SHP77 treated with DMSO at 0.1 percent for 48 hours (cell line): ENCODE data around the gene IL1RAPL2.
A peak's percentile ranks its signal among the peaks of the same experiment; 100 is the strongest.
"Not testable (repeated sequence)": the region's sequence is repeated elsewhere in the genome, so short reads cannot be mapped to it uniquely, and the experiment has no call there.

Experiments used
- DNase-seq: peaks from one replicate; lab custom pipeline; 2025; lab: John Stamatoyannopoulos, UW

The IL1RAPL2 gene

DNA sequence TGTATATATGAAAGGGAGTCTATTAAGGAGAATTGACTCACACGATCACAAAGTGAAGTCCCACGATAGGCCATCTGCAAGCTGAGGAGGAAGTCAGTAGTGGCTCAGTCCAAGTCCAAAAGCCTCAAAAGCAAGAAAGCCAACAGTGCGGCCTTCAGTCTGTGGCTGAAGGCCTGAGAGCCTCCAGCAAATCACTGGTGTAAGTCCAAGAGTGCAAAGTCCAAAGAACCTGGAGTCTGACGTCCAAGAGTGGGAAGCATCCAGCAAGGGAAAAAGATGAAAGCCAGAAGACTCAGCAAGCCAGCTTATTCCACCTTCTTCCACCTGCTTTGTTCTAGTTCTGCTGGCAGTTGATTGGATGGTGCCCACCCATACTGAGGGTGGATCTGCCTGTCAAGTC, 104.1 kb downstream of the IL1RAPL2 start:
- no peak for DNase-seq

DNA sequence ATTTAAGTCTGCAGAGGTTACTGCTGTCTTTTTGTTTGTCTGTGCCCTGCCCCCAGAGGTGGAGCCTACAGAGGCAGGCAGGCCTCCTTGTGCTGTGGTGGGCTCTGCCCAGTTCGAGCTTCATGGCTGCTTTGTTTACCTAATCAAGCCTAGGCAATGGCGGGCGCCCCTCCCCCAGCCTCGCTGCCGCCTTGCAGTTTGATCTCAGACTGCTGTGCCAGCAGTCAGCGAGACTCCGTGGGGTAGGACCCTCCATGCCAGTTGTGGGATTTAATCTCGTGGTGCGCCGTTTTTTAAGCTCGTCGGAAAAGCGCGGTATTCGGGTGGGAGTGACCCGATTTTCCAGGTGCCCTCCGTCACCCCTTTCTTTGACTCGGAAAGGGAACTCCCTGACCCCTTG, 111.5 kb downstream of the IL1RAPL2 start:
- DNase-seq = not testable (repeated sequence)

DNA sequence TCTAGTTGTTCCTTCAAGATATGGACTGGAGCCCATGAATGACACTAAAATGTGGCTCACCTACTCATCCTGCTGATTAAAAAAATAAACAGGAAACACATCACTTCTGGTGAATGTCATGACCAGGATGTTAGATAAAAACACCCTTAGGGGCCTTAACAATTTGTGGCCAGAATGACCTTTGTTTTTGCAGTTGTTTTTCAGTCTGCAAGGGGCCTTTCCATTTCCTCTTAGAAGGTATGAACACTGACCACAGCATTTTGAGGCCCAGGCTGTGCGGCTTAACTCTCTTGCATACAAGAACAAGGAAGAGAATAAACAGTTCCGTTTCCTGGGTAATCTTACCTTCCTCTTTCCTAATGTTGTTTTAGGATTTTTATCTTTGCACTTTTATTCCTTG, 113.2 kb downstream of the IL1RAPL2 start:
- DNase-seq = no peak

DNA sequence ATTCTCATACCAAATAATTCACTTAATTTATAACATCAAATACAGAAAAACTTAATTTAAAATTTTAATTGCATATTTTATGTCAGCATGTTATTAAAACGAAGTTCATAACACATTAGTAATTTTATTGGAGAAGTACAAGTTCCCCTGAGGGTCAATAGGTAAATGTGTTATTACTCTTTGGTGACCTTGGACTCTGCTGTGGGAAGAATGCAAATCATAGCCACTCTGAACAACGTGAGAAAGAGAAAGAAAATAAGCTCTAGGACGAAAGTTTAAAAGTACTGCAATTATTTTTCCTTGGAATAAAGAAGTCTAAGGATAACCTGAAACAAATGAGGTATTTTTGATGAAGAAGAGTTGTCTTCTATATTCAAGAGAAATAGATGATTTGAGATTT, 115.2 kb downstream of the IL1RAPL2 start:
- no peak for DNase-seq

DNA sequence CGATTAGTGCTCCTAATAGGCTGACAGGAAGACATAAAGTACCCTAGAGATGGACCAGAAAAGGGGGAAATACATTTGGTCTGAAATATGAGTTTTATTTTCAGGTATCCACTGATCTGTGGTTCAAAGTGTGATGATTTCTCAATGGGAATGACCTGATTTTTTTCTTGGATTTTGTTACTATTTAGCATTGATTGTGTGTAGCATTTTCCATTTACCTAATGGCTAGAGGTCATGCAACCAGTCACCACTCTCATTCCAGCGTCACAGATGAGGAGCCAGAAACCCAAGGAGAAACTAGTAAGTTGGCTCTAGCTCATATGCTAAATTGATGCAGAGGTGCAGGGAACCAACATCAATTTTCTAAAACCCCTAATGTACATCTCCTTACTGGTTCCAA, 118.1 kb downstream of the IL1RAPL2 start:
- DNase-seq = no peak

DNA sequence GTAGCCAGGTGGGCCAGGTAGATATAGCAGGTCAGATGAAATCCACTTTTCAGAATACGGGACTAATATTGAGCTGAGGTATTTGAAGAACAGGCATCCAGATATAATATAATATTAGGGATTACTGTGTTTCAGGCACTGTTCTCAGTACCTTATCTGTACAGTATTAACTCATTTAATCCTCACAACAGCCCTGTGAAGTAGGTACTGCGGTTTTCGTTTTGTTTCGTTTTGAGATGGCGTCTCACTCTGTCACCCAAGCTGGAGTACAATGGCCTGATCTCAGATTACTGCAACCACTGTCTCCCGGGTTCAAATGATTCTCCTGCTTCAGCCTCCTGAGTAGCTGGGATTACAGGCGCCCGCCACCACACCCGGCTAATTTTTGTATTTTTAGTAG, 129.6 kb downstream of the IL1RAPL2 start:
- DNase-seq = no peak

DNA sequence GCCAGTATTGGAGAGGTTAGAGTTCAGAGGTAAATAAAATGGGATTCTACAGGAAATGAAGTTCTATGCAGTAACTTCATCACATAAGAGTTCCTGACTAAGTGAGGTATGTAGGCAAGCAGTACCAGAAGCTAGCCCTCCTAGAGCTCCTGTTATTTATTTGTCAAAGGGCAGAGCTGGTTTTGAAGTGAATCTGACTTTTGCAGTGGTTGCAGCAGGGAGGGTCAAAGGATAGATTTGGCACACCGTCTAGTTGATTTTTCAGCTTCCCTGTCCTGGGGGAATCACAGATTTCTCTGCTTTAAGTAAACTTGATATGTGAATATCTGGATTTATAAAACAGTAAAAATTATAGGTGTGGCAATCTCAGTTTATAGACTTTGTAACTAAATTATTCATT, 130.7 kb downstream of the IL1RAPL2 start:
- DNase-seq = no peak

DNA sequence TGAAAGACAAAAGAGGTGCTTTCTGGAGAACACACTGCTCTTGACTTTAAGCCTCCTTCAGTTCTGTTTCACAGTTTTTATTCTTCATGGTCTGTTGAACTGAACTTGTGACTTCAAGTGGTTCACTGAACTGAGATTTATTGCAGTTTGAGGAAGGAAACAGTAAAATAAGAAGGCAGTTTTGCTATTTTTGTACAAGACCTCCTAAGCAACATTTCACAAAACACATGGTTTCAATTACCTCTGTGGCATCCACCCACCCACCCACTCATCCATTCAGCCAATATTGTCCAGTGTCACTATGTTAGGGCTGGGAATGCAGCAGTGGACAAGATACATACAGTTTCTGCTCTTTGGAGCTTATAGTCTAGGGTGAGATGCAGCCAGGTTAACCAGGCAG, 131.3 kb downstream of the IL1RAPL2 start:
- DNase-seq = no peak

DNA sequence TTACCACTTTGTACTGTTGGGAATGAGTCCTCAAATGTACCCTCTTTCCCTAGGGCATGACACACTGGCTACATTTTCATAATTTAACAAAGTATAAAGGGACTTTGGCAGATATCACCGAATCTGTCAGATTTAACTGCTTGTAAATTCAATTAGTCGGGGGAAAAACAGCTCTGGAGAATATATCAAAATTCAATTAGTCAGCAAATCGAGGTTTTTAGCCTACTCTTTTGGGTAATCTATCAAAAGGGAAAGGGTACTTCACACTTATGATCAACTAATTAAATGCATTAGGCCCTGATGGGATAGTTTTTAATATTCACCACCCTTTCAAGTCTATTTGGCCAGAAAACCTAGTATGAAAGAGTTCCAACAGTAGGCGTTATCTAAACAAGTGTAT, 141.0 kb downstream of the IL1RAPL2 start:
- DNase-seq = no peak

DNA sequence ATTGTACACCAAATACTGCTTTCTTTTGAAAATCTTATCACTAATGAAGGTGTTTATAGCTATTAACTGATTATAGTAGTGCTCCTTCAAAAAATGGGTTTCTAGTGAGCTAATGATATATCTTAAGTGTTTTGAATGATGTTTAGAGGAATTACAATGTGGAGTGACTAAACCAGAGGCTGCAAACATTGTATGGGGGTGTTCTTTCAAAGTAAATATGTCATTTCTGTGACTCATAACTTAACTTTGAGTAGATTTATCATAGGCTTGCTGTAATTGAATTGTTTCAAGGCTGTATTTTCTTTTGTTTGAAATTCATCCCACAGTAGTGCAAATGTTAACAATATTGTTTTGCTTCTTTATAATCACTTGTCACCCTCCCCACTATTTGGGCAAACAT, 141.6 kb downstream of the IL1RAPL2 start:
- DNase-seq = no peak

DNA sequence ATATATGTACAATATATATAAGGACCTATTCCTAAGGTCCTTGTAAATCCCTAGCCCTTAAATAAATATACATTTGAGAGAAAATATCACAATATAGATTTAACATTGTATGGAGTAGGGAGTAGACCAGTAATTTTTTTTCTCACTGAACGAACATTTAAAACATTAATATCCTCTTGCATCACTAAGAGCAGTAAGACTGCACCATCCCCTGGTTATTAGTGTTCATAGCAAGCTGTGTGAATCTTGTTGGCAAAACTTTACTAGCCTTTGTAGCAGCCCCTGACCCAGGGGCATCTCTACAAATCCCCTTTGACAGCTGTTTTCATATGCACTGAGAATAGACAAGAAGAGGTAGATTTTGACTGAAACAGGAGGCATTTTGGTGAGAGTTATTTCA, 146.5 kb downstream of the IL1RAPL2 start:
- no peak for DNase-seq

DNA sequence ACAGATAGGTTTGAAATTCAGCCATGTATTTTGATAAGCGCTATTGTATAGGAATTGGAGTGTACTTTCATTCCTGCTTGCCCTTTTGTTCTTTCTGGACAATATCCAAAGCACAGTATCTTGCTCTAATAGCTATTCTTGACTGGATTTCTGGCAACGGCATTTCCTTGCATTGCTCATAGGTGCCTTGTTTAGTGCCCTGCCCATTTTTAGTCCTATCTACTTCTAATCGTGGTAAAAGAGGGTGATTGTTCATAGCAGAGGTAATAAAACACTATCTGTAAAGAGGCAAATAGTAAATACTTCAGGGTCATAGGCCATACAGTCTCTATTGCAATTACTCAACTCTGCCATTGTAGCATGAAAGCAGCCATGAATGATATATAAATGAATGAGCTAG, 155.9 kb downstream of the IL1RAPL2 start:
- DNase-seq = no peak

DNA sequence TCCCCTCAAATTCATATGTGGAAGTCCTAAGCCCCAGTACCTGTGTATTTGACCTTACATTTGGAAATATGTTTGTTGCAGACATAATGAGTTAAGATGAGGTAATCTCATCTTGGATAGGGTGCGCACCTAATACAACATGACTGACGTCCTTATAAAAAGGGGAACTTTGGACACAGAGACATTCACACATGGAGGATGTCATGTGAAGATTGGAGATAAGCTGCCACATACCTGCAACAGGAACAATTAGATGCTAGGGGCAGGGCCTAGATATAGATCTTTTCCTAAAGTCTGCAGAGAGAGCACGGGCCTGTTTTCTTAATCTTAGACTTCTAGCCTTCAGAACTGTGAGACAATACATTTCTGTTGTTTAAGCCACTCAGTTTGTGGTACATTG, 162.5 kb downstream of the IL1RAPL2 start:
- DNase-seq = no peak

DNA sequence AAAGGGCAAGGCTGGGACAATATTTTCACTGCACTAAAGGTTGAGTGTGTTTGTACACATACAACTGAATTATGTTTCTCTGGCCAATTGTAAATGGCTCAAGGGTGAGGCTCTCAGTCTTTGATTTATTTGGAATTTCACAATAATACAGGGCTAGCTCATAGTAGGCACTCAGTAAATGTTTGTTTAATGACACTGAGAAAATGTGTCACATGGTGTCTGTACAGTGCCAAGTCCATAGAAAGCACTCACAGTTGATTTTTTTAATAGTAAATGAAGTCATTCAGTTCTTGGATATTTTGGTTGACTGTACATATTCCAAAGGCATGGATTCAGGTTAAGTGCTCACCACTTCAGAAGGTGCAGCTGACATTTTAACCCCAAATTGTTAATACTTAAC, 176.4 kb downstream of the IL1RAPL2 start:
- DNase-seq = peak; percentile 1

DNA sequence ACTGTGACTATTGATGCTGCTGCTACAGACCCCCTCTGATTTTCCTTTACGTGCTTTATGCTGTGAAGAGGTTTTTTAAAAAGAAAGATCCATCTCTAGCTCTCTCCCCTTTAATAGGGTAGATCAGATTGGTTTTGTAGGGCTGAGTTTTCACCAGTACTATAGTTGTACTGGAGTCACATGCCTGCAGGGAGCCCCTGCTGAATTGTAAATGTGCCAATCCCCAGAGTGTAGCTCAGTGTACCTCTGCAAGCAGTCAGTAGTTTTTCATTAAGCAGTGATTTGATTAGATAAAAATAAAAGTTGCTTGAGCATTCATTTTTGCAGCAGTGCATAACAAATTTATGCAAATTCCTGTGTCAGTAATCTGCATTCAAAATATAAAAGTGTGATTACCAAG, 179.2 kb downstream of the IL1RAPL2 start:
- no peak for DNase-seq

DNA sequence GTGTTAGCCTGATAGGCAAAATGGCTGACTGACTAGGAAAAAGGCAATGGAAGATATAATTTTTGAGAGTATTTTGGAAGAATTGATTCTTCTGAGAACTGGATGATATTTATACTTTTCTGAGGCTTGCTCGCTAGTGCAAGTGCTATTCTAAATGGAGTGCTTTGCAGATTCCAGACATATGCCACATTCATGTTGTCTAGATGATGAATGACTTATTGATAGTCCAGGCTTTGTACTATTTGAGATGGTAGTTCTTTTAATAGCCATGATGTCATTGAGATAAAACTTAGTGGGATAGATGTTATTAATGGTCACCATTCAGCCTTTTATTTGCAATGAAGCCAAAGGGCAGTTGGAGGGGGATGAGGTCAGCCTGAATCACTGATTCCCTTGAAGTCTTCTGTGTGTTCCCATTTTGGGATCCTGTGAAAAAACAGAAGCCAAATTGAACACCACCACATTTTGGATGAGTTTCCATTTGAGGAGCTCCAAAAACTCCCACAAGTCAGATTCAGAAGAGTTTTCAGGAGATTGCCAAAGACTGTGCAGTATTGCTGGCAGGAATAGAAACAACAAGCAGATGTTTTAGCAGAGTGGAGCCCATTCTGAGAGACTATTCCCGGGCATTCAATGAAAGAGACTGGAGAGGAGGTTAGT, 184.1 kb downstream of the IL1RAPL2 start:
- DNase-seq = no peak

DNA sequence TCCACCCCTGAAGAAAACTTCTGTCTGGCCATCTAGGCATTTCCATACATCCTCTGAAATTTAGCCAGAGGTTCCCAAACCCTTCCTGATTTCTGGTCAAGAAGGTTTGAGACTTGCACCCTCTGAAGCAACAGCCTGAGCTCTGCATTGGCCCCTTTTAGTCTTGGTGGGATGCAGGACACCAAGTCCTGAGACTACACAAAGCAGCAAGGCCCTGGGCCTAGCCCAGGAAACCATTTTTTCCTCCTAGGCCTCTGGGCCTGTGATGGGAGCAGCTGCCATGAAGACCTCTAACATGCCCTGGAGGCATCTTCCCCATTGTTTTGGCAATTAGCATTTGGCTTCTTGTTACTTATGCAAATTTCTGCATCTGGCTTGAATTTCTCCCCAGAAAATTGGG, 196.6 kb downstream of the IL1RAPL2 start:
- no peak for DNase-seq

DNA sequence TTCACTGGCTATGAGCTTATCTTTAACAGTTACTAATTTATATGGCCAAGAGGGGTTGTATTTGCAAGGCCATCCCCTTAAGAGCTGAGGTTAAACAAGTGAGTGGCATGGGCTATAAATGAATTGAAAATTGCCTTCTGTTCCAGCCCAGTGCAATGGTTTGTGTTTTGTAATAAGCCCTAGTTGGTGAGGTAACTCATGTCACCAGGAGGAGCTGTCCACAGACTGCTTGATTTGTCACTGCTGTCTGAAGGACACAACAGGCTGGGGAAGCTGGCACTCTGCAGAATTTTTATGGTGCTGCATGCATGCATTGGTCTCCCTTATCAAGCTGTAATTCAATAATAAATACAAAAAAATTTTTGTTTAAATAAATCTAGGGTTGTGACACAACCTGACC, 223.8 kb downstream of the IL1RAPL2 start:
- DNase-seq = no peak

DNA sequence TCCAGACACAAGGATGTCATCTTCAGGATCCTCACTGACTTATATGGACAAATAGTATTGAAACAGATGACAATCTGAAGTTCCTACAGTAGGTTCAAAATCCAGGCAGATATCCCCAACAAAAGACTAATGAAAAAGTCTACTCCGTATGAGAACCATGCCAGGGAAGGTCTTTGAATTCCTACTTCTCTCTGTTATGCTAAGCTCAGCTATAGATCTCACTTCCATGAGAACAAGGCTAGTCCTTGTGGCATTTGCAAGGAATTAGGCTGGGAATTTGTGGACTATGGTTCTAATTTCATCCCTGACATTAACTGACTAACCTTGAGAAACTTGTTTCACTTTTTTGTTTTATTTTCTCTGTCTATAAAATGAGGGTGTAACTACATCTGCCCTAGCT, 229.8 kb downstream of the IL1RAPL2 start:
- no peak for DNase-seq

DNA sequence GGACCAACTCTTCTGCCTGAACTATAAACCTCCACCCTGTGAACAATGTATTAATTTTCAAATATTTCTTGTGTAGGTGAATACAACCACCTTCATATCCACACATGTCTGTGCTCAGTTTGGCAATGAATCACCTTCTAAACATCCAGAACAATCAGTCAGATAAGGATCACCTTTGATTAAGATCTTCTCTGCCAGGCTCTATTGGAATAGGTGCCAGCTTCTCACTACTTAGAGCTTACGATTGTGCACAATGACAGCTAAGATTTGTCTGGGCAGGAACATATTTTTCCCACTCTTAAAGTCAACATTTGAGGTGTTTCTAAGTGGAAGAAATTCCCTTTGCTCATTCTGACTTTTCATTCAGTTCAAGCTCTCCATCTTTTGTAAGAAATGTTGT, 237.2 kb downstream of the IL1RAPL2 start:
- no peak for DNase-seq

DNA sequence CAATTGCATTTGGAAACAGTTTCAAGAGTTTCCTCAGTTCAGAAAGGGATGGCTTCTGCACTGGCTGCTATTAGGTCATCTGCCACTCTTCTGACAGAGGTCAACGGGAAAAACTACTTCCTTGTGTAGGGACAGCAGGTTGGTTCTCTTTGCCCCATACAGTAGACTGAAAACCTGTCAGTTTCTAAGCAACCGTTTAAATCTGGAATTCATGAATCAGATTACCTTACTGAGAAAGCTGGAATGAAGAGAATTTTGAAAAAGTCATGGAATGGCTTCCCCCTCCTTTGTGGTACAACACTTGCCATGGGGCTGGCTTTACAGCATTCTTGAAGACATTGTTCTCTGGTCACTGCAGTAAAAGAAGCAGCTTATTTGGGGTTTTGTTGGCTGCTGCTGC, 240.3 kb downstream of the IL1RAPL2 start:
- DNase-seq = no peak

DNA sequence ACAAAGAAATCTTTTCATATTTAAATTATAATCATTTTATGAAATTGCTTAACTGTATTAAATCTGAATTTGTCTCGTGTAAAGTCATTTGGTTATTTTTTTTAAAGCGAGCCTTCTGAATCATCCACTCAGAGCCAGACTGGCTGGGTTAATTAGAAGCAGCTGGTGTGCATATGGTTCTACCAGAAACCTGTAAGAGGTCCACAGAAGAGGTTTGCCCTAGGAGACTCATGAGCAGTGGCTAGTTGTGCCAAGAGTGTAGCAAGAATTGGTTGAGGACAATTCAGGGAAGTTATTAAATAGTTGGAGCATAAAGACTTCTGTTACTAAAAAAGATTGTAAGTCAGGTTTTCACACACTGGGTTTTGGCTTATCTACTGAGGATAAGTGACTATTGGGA, 267.4 kb downstream of the IL1RAPL2 start:
- no peak for DNase-seq

DNA sequence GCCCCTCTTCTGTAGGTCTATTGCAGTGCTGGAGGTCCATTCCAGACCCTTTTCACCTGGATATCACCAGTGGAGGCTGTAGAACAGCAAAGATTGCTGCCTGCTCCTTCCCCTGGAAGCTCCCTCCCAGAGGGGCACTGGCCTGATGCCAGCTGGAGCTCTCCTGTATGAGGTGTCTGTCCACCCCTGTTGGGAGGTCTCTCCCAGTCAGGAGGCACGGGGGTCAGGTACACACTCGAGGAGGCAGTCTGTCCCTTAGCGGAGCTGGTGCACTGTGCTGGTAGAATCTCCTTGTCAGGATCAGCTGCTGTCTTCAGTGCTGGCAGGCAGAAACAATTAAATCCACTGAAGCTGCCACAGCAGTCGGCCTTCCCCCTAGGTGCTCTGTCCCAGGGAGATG, 276.6 kb downstream of the IL1RAPL2 start:
- no peak for DNase-seq

DNA sequence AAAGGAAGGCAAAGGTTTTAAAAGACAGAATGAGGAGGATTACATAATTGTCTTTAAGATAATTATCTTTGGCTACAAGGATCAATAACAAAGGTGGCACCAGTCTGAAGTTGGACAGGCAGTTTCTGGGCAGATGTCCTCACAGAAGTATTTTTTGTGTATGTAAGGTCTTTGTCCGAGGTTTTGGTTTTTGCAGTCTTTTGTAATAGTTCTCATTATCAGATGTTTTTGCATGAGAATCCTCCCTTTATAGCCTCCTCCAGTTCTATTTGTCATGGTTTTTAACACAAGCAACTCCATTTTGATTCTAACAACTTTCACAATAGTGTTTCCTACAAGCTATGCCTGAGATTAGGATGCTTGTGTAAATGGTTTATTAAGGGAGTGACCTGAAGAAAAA, 286.2 kb downstream of the IL1RAPL2 start:
- DNase-seq = no peak

DNA sequence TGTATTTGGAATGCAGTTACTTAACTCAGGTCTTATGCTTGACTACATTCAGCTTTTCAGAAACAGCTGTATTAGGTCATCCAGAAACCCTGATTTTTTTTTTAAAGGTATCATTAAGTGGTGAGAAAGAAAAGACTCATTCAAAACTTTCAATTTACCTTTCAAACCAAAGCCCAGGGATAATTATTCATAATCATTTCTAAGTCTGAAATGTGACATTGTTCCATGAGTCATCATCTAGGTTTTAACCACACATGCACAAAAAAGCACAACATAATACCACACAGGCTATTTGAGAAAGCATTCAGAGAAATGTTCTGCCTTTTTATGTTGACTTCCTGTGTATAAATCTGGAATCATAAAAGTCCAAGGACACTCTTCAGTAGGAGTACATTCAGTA, 288.2 kb downstream of the IL1RAPL2 start:
- DNase-seq = no peak
